ENCODE results near the gene DDX31.

DNA sequence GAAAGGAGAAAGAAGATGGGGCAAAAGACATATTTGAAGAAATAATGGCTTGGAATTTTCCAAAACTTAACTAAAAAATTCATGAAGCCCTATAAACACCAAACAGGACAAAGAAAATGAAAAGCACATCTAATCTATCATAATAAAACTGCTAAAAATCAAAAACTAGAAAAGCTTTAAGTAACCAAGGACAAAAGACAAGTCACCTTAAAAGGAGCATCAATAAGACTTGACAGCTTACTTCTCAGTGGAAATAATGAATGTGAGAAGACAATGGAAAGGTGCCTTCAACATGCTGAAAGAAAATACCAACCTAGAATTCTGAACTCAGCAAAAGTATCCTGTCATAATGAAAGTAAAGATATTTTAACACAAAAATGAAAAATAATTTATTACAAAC, 27.4 kb upstream of the DDX31 start:
- TF ChIP-seq CTCF (IDR thresholded peaks at IDR 0.05 in 2 of 3, conservative IDR thresholded peaks at IDR 0.05 in 1 of 3; ENCODE audit: borderline replicate concordance in 1 of 3, insufficient read depth in 1 of 3, low read depth in 2 of 3, low read length in 2 of 3) (no peak), CEBPB (IDR thresholded peaks at IDR 0.05; ENCODE audit: low read depth) (no peak), TCF7L2 (IDR thresholded peaks at IDR 0.05; ENCODE audit: borderline replicate concordance, extremely low read depth, insufficient read depth, insufficient read length) (no peak), JUND (IDR thresholded peaks at IDR 0.05) (no peak), POLR2A (IDR thresholded peaks at IDR 0.05; ENCODE audit: borderline replicate concordance, extremely low read depth, insufficient read depth, insufficient read length) (no peak), EZH2 (IDR thresholded peaks at IDR 0.05) (no peak), ZNF274 (IDR thresholded peaks at IDR 0.05; ENCODE audit: low read depth, low read length) (no peak), EZH2phosphoT487 (IDR thresholded peaks at IDR 0.05; ENCODE audit: borderline replicate concordance) (no peak), SRF (IDR thresholded peaks at IDR 0.05; ENCODE audit: low read depth) (no peak), YY1 (IDR thresholded peaks at IDR 0.05; ENCODE audit: extremely low read depth, insufficient replicate concordance, low read depth, low read length) (no peak)
- TF ChIP-seq, protein P1, sequence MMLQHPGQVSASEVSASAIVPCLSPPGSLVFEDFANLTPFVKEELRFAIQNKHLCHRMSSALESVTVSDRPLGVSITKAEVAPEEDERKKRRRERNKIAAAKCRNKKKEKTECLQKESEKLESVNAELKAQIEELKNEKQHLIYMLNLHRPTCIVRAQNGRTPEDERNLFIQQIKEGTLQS (IDR thresholded peaks at IDR 0.05): no peak
- TF ChIP-seq, protein P2, sequence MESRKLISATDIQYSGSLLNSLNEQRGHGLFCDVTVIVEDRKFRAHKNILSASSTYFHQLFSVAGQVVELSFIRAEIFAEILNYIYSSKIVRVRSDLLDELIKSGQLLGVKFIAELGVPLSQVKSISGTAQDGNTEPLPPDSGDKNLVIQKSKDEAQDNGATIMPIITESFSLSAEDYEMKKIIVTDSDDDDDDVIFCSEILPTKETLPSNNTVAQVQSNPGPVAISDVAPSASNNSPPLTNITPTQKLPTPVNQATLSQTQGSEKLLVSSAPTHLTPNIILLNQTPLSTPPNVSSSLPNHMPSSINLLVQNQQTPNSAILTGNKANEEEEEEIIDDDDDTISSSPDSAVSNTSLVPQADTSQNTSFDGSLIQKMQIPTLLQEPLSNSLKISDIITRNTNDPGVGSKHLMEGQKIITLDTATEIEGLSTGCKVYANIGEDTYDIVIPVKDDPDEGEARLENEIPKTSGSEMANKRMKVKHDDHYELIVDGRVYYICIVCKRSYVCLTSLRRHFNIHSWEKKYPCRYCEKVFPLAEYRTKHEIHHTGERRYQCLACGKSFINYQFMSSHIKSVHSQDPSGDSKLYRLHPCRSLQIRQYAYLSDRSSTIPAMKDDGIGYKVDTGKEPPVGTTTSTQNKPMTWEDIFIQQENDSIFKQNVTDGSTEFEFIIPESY (IDR thresholded peaks at IDR 0.05; ENCODE audit: extremely low read depth, insufficient replicate concordance, low read length): no peak
